ENCODE data around the gene ZC3HAV1. TPM values are rescaled to one million over a fixed set of nuclear protein-coding genes. Genes with fewer than 3 reads are reported as not detected.
"Not testable (repeated sequence)": the region's sequence is repeated elsewhere in the genome, so short reads cannot be mapped to it uniquely, and the experiment has no call there.

The ZC3HAV1 gene
- total RNA-seq, 1 donor from 2014 or later: 42.7 TPM

- no peak for DNase-seq (ENCODE audit: extremely low spot score, unreplicated experiment)
- no peak overlapping the region for H3K4me3 Mint-ChIP-seq (ENCODE audit: unreplicated experiment)
- H3K27ac Mint-ChIP-seq (ENCODE audit: unreplicated experiment): no peak overlapping the region
- no peaks in the 10 kb centered on the region for H3K9me3 Mint-ChIP-seq (ENCODE audit: unreplicated experiment)
- no peak for TF ChIP-seq CTCF (IDR thresholded peaks at IDR 0.05)
- H3K27me3 Mint-ChIP-seq (ENCODE audit: unreplicated experiment): peaks cover 64% of the 10 kb centered on the region
- H3K36me3 Mint-ChIP-seq (ENCODE audit: unreplicated experiment): no peaks in the 10 kb centered on the region
- no peaks in the 10 kb centered on the region for H3K4me1 Mint-ChIP-seq (ENCODE audit: unreplicated experiment)
Observed at GRCh38 chr7:139125657-139126056, 16.1 kb upstream of the ZC3HAV1 start.

- not testable (repeated sequence) for H3K4me3 Mint-ChIP-seq (ENCODE audit: unreplicated experiment); H3K4me1 Mint-ChIP-seq (ENCODE audit: unreplicated experiment); H3K27ac Mint-ChIP-seq (ENCODE audit: unreplicated experiment); DNase-seq (ENCODE audit: extremely low spot score, unreplicated experiment); H3K36me3 Mint-ChIP-seq (ENCODE audit: unreplicated experiment); H3K9me3 Mint-ChIP-seq (ENCODE audit: unreplicated experiment)
- peaks cover 64% of the 10 kb centered on the region for H3K27me3 Mint-ChIP-seq (ENCODE audit: unreplicated experiment)
Observed at GRCh38 chr7:139124995-139125394, 15.5 kb upstream of the ZC3HAV1 start.

- no peaks in the 10 kb centered on the region for H3K36me3 Mint-ChIP-seq (ENCODE audit: unreplicated experiment)
- H3K27ac Mint-ChIP-seq (ENCODE audit: unreplicated experiment): no peak overlapping the region
Observed at GRCh38 chr7:139124084-139124914, 14.8 kb upstream of the ZC3HAV1 start.

GRCh38 chr7:139119486-139119849 is 9.9 kb upstream of the ZC3HAV1 start:
- Mint-ChIP-seq H3K27ac (ENCODE audit: unreplicated experiment) (no peak overlapping the region), H3K4me3 (ENCODE audit: unreplicated experiment) (no peak overlapping the region), H3K9me3 (ENCODE audit: unreplicated experiment) (no peaks in the 10 kb centered on the region), H3K36me3 (ENCODE audit: unreplicated experiment) (no peaks in the 10 kb centered on the region), H3K4me1 (ENCODE audit: unreplicated experiment) (peaks cover 5% of the 10 kb centered on the region), H3K27me3 (ENCODE audit: unreplicated experiment) (peaks cover 23% of the 10 kb centered on the region)
- no peak for DNase-seq (ENCODE audit: extremely low spot score, unreplicated experiment)
- TF ChIP-seq CTCF (IDR thresholded peaks at IDR 0.05): no peak

More at GRCh38 chr7:139124084-139124914, 14.8 kb upstream of the ZC3HAV1 start:
- Mint-ChIP-seq H3K9me3 (ENCODE audit: unreplicated experiment) (no peaks in the 10 kb centered on the region), H3K27me3 (ENCODE audit: unreplicated experiment) (peaks cover 64% of the 10 kb centered on the region), H3K4me3 (ENCODE audit: unreplicated experiment) (no peak overlapping the region), H3K4me1 (ENCODE audit: unreplicated experiment) (no peaks in the 10 kb centered on the region)
- no peak for TF ChIP-seq CTCF (IDR thresholded peaks at IDR 0.05)
- no peak for DNase-seq (ENCODE audit: extremely low spot score, unreplicated experiment)

- H3K36me3 Mint-ChIP-seq (ENCODE audit: unreplicated experiment): no peaks in the 10 kb centered on the region
- no peak overlapping the region for H3K27ac Mint-ChIP-seq (ENCODE audit: unreplicated experiment)
- no peak for TF ChIP-seq CTCF (IDR thresholded peaks at IDR 0.05)
- H3K4me1 Mint-ChIP-seq (ENCODE audit: unreplicated experiment): peaks cover 5% of the 10 kb centered on the region
- no peak overlapping the region for H3K4me3 Mint-ChIP-seq (ENCODE audit: unreplicated experiment)
- peaks cover 19% of the 10 kb centered on the region for H3K27me3 Mint-ChIP-seq (ENCODE audit: unreplicated experiment)
- H3K9me3 Mint-ChIP-seq (ENCODE audit: unreplicated experiment): no peaks in the 10 kb centered on the region
- DNase-seq (ENCODE audit: extremely low spot score, unreplicated experiment): no peak
Observed at GRCh38 chr7:139118805-139119485, 9.4 kb upstream of the ZC3HAV1 start.

Measured in osteocyte (in vitro differentiated cells).